Smooth muscle cell of bladder (primary cell): ENCODE data around the gene SRCIN1. TPM values are rescaled to one million over a fixed set of nuclear protein-coding genes. Genes with fewer than 3 reads are reported as not detected.

Source experiments
- total RNA-seq: library from RNA; depleted of rRNA; stranded (reverse); fragments of >200 nt; gene quantifications from 2 replicates; pipeline ENCODE4 v1.2.3, GENCODE V29; 2014

Gene SRCIN1, protein sequence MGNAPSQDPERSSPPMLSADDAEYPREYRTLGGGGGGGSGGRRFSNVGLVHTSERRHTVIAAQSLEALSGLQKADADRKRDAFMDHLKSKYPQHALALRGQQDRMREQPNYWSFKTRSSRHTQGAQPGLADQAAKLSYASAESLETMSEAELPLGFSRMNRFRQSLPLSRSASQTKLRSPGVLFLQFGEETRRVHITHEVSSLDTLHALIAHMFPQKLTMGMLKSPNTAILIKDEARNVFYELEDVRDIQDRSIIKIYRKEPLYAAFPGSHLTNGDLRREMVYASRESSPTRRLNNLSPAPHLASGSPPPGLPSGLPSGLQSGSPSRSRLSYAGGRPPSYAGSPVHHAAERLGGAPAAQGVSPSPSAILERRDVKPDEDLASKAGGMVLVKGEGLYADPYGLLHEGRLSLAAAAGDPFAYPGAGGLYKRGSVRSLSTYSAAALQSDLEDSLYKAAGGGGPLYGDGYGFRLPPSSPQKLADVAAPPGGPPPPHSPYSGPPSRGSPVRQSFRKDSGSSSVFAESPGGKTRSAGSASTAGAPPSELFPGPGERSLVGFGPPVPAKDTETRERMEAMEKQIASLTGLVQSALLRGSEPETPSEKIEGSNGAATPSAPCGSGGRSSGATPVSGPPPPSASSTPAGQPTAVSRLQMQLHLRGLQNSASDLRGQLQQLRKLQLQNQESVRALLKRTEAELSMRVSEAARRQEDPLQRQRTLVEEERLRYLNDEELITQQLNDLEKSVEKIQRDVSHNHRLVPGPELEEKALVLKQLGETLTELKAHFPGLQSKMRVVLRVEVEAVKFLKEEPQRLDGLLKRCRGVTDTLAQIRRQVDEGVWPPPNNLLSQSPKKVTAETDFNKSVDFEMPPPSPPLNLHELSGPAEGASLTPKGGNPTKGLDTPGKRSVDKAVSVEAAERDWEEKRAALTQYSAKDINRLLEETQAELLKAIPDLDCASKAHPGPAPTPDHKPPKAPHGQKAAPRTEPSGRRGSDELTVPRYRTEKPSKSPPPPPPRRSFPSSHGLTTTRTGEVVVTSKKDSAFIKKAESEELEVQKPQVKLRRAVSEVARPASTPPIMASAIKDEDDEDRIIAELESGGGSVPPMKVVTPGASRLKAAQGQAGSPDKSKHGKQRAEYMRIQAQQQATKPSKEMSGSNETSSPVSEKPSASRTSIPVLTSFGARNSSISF
- total RNA-seq: not detected in 2 replicates

DNA sequence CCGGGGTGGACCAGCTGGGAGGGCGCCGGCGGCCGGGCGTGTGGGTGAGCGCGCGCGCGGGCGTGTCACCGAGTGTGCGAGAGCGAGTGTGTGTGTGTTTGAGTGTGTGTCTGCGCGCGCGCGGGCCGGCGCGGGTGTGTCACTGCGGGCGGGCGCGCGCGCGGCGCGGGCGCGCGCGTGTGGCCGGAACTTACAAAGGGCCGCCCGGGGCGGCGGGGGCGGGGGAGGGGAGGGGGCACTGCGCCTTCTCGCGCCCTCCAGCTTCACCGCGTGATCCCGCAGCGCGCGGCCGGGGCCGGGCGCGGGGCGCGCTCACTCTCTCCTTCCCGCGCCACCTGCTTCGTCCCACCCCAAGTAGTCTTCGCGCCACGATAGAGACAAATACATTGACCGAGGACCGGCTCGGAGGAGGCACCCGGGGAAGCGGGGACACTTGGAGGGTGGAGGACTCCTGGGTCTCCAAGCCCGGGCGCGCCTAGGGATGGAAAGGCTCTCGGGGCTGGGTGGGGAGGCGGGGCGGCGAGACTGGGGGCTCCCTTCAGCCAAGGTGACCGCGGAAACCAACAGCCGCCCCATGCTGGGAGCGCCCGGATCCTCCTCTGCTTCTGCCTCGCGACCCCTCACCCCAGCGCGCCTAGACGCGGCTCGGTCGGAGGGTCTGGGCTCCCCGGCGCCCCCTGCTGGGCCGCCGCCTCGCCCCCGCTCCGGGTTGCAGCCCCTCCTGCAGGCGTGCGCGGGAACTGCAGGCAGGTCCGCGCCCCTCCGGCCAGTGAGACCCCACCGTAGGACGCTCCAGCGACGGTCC is at the start of gene SRCIN1:
Gene SRCIN1 (minus strand): TSS at position 112 of the 805 bp plus-strand sequence. CDS start 247 bp downstream, outside the sequence.

Other genes starting within 250 kb of the SRCIN1 start
- 12.2 and 17.4 TPM in 2 replicates for gene ARHGAP23, start 177.5 kb downstream of the SRCIN1 start, total RNA-seq
- 0.43 and 0.83 TPM in 2 replicates for gene EPOP, start 69.0 kb upstream of the SRCIN1 start, total RNA-seq
- 15.8 and 27.6 TPM in 2 replicates for gene MLLT6, start 99.3 kb upstream of the SRCIN1 start, total RNA-seq
- gene CISD3, start 124.4 kb upstream of the SRCIN1 start, total RNA-seq: 3.1 and 4.7 TPM in 2 replicates
- gene PCGF2, start 142.4 kb upstream of the SRCIN1 start, total RNA-seq: 2.8 and 3.1 TPM in 2 replicates
- 365 and 434 TPM in 2 replicates for gene PSMB3, start 146.8 kb upstream of the SRCIN1 start, total RNA-seq
- gene PIP4K2B, start 193.6 kb upstream of the SRCIN1 start, total RNA-seq: 26.6 and 41.3 TPM in 2 replicates
- 7.4 and 10.4 TPM in 2 replicates for gene CWC25, start 219.4 kb upstream of the SRCIN1 start, total RNA-seq
- 3,070 and 3,076 TPM in 2 replicates for gene RPL23, start 247.8 kb upstream of the SRCIN1 start, total RNA-seq